ENCODE data around the gene ZNF428.
A peak's percentile ranks its signal among the peaks of the same experiment; 100 is the strongest.
"Not testable (repeated sequence)": the region's sequence is repeated elsewhere in the genome, so short reads cannot be mapped to it uniquely, and the experiment has no call there.

The ZNF428 gene, protein sequence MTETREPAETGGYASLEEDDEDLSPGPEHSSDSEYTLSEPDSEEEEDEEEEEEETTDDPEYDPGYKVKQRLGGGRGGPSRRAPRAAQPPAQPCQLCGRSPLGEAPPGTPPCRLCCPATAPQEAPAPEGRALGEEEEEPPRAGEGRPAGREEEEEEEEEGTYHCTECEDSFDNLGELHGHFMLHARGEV

DNA sequence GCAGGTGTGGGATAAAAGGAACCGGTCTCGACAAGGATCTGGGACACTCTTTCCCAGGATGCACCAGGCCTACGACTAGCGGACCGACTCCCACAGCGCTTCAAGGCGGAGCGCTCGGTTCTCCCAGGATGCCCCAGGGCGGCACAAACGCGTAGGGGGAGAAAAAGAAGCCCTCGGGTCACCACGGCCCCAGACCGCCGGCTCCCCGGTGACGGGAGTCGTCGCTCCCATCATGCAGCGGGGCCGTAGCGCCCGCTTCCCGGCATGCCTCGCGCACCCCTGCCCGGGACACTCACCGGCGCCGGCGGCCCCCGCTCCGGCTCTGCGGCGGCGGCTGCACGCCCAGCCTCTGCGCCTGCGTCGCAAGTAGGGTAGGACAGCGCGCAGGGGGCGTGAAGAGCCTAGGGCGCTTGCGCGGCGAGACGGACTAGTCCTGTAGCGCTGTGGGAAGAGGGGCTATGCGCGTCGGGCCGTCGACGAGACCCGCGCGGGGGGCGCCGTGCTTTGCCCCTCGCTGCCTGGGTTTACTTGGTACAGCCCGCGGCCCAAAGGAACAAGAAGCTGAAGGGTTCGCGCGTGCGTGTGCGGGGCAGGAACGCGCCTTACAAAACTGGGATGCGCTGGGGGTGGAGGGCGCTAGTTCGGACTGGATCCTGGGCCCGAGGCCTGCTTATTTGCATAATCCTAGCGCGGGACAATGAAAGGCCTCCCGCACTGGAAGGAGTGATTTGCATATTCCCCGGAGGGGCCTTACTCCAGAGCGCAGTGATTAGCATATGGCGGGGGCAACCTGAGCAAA, at the start of gene ZNF428:
ZNF428 (minus strand) TSS at position 368 of the 799 bp plus-strand sequence. CDS start 5,325 bp downstream, outside the sequence.
- peak; percentile 66 to 96 (median 90) for DNase-seq

DNA sequence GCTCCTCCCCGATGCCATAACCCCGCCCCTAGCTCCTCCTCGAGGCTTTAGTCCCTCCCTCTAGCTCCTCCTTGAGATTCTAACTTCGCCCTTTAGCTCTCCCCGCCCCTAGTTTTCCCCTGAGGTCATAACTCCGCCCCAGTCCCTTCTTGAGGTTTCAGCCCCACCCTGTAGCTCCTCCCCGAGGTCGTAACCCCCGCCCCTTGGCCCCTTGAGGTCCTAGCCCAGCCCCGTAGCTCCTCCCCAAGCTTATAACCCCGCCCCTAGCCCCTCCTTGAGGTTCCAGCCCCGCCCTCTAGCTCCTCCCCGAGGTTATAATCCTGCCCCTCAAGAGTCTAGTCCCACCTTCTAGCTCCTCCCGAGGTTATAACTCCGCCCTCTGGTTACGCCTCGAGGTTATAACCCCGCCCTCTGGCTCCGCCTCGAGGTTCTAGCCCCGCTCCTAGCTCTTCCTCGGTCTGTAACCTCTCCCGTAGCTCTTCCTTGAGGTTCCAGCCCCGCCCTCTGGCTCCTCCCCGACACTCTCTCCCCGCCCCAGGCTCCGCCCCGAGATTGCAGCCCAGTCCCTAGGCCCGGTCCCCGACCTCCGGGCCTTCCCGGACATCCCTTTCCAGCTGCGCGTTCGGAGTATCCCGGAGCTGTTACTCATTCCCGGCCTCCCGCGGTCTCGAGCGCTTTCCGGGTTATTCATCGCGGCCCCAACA, 49.1 kb upstream of the ZNF428 start:
- peak; percentile 81 to 100 (median 96) for DNase-seq

DNA sequence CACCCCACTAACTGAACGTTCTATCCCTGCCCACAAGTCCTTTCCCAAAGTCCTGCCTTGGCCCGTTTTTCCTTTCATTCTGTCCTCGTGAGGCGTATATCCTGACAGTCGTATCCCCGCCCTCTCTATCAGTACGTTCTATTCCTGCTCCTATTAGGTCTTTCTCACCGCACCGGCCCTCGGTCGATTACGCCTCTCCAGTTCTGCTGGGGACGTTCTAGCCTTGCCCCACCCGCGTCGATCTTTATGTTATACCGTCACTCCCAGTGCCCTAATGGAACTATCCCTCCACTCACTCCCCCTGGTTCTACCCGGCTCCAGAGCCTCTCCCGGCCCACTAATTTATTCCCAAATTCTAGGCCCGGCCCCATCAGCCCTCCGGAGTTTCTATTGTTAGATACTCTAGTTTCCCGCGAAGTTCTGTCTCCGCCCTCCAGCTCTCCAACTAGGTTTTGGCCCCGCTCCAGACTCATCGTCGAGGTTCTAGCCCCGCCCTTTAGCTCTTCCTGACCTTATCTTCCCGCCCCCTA, 48.5 kb upstream of the ZNF428 start:
- DNase-seq = peak in 2 of 56 donors; percentile 43 to 89

DNA sequence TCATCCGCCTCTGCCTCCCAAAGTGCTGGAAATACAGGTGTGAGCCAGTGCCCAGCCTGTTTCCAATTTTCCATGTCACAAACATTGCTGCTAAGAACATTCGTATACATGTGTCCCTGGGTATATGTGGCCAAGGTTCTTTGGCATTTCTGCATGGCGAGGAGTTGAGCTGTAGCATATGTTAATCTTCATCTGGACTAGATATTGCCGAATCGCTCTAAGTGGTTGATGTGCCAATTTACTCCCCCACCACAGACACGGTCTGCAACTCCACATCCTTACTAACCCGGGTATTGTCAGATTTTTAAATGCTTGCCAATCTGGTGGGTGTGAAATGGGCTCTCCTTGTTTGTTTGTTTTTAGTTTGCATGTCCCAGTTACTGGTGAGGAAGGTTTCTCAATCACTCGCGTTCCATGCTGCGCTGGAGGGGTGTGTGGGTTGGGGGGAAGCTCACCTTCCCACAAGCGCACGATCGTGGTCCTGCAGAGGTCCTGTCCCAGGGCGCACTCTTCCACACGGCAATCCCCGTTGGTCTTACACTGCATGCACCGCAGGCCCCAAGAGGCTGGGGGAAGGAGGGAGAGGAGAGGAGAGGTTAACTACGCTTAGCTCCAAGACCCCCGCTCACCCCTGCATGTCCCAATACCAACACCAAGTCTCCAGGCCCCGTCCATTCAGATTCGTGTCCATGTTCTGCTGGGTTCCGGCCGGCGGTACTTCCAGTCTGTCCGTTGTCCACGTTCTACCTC, 47.9 kb upstream of the ZNF428 start:
- DNase-seq = no peak

DNA sequence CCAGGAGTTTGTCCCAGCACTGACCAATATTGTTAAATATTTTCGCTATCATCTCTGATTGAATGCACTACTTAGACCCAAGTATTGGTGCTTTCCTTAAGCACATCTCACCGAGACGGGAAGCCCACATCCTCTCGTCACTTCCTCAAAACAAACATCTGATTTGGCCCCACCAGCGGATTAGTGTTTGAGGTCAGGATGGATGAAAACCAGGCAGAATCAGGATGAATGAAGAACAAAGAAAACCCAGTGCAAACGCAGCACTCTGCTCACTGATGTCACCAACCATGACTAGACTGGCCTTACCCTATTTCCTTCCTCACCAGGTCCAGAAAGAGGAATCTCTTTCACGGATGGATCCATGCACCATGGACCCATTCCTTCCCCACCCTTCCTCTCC, 44.6 kb upstream of the ZNF428 start:
- DNase-seq = peak in 4 of 56 donors; percentile 3 to 31 (median 16)

DNA sequence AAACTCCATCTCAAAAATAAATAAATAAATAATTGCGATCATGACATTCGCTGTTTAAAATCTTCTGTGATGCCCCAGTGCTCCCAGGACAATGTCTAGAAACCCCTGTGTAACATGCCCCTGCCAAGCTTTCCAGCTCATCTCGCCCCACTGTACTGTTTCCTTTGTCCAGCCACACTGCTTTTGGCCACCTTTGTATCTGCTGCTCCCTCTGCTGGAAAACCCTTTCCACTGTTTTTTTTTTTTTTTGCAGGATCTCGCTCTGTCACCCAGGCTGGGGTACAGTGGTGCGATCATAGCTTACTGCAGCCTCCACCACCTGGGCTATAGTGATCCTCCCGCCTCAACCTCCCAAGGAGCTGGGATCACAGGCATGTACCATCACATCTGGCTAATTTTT, 43.1 kb upstream of the ZNF428 start:
- no peak for DNase-seq

DNA sequence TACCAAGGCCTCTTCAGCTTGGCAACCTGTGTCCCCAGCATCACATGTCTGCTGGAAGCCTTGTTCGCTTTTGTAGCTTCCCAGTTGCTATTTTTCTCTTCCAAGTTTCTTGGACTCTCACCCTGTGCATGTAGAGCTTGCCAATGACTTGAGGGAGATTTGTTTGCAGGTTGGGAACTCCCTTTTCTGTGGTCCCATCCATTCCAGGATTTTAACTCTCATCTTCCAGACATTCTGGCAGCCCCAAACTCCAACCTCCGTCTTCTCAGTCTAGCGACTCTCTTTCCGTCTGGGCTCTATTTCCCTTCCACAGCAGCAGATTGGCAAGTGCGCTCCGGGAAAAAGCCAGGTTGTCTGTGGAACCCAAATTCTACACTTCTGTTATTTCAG, 41.5 kb upstream of the ZNF428 start:
- DNase-seq = peak in 1 of 56 donors; percentile 19

DNA sequence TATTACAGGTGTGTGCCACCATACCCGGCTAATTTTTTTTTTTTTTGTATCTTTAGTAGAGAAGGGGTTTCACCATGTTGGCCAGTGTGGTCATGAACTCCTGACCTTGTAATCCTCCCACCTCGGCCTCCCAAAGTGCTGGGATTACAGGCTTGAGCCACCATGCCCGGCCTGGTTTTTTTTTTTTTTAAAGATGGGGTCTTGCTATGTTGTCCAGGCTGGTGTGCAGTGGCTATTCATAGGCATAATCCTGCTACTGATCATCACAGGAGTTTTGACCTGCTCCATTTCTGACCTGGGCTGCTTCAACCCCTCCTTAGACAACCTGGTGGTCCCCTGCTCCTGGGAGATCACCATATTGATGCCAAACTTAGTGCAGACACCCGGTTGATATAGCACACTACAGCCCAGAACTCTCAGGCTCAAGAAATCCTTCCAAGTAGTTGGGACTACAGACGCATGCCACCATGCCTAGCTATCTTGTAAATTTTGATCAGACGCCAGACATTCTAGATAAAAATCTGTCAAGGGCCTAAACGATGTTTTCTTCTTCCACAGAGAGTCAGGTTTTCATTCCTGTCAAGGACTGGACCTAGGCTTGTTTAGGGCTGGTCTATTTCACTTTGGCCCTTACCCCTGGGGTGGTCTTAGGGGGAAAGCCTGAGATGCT, 41.0 kb upstream of the ZNF428 start:
- no peak for DNase-seq

DNA sequence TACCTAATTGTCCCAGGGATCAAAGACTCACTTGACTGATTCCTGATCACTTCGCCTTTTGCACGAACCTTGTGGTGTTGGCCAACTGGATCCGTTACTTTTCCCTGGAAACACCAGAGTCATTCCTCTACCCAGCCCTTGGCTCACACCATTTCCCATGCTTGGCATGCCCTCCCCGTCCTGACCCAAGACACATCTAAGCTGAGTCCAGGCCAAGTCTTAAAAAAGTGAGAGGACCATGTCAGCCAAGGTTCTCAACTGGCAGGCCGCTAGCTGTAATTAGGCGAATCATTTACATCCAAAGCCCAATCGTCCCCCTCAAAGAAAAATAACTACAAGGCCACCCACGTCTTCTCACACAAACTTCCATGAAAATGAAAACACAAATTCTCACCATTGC, 39.1 kb upstream of the ZNF428 start:
- peak in 12 of 56 donors; percentile 7 to 40 (median 26) for DNase-seq

DNA sequence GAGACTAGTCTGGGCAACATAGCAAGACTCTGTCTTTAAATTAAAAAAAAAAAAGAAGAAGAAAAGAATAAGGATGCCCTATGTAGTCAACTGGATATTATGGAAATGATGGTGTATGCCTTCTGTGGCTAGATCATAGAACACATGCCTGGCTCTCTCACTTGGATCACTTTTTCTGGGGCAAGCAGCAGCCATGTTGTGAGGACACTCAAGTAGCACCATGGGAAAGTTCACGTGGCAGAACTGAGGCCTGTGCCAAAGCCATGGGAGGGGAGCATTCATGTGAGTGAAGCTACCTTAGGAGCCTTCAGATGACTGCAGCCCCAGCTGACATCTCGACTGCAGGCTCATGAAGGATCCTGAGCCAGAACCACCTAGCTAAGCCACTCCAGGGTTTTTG, 38.6 kb upstream of the ZNF428 start:
- DNase-seq = no peak

DNA sequence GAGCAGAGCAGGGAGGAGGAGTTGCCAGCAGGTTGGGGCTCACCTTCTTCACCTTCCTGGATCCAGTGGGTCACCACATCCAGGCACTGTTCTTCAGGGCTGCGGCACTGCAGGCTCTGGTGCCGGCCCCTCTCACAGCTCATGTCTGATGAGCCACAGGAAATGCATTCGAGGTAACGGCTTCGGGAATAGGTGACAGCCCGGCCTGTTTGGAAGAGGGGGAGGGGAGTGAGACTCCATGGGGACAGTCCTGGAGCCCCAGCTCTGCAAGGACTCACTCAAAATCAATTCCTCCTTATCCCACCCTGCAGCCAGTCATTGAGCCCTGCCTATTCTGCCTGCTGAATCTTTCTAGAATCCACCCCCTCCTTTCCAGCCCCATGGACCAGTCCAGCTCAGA, 37.0 kb upstream of the ZNF428 start:
- no peak for DNase-seq

DNA sequence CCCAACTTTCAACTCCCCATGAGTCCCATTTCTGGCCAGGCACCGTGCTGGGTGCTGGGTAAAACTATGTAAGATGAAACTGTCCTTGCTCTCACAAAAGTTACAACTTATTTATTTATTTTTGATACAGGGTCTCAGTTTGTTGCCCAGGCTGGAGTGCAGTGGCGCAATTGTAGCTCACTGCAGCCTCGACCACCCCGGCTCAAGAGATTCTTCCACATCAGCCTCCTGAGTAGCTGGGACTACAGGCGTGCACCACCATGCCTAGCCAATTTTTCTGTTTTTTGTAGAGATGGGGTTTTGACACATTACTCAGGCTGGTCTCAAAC, 33.1 kb upstream of the ZNF428 start:
- no peak for DNase-seq

DNA sequence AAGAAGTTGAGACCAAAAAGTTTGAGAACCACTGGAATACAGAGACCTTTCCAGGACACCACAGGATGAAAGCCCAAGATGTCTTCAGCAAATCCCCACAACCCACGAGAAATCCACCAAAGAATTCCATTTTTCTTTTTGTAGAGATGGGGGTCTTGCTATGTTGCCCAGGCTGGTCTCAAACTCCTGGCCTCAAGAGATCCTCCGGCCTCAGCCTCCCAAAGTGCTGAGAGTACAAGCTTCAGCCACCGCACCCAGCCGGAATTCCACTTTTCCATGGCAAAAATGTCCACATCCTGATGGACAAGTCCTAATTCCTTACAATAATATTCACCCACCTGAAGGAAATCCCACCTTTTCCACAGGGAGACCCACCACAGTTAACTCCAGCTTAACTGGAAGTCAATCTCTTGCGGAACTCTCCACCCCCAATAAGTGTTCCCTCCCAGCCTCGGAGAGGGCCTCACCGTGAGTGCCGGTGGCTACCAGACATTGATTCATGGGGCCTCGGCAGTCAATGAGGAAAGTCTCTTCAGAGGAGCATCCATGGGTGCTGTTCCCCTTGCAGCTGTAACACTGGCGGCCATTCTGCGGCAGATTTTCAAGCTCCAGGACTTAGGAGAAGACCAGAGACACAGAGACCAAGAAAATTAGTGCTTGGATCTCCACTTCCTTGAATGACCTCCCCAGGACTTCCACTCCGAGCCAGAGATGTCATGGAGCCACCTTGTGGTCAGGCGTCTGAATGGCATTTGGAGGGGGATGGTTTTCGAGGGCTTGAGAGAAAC, 32.5 kb upstream of the ZNF428 start:
- peak in 45 of 56 donors; percentile 19 to 78 (median 41) for DNase-seq

DNA sequence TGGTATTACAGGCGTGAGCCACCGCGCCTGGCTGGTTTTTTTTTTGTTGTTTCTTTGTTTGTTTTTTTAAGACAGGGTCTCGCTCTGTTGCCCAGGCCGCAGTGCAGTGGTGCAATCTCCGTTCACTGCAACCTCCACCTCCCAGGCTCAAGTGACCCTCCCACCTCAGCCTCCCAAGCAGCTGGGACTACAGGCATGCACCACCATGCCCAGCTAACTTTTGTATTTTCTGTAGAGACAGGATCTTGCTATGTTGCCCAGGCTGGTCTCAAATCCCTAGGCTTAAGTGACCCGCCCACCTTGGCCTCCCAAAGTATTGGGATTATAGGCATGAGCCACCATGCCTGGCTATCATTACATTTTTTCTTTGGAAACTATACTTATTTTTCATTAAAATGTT, 30.8 kb upstream of the ZNF428 start:
- DNase-seq = not testable (repeated sequence)

DNA sequence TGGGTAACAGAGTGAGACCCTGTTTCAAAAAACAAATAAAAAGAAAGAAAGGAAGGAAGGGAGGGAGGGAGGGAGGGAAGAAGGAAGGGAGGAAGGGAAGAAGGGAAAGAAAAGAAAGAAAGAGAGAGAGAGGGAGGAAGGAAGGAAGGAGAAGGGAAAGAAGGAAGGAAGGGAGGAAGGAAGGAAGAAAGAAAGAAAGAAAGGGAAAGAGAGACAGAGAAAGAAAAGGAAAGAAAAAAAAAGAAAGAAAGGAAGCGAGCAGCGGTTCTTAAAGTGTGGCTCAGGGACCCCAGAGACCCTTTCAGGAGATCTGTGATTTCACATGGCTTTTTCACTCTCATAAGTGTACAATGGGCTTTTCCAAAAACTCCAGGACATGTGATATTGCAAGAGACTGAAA, 30.1 kb upstream of the ZNF428 start:
- DNase-seq = no peak

DNA sequence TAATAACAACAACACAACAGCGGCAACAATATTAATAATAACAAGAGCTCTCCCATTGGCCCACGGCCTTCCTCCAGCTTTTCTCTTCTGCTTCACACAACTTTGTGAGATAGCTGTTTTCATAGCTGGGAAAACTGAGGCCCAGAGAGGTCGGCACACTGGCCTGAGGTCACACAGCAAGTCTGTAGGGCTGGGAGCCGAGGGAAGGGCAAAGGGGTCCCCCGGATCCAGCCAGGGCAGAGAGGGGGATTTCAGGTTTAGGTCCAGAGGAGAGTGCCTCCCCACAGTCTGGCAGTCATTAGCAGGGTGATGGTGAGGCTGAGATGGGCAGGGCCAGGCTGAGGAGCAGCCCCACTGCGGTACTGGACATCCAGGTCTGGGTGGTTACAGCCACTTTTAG, 29.2 kb upstream of the ZNF428 start:
- no peak for DNase-seq

DNA sequence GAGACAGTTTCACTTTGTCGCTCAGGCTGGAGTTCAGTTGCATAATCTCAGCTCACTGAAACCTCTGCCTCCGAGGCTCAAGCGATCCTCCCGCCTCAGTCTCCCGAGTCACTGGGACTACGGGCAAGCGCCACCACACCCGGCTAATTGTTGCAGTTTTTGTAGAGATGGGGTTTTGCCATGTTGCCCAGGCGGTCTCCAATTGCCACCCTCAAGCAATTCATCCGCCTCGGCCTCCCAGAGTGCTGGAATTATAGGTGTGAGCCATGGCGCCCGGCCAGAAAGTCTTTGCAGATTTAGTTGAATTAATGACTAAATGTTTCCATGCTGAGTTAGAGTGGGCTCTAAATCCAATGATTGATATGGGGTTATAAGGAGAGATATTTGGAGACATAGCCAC, 24.8 kb upstream of the ZNF428 start:
- DNase-seq = no peak

DNA sequence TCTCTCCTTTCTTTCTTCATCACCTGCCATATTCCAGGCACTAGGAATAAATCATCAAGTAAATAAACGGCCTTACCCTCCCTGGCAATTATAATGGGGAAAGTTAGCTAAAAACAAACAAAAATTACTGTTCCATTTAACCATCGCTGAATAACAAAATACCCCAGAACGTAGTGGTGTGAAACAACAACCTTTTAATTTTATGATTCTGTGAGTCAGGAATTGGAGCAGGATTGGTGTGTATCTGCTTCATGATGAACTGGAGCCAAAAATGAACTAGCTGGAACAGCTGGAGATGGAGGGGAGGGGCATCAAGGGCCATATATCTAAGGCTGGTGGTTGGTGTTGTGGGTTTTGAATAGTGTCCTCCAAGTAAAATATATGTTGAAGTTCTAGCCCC, 23.9 kb upstream of the ZNF428 start:
- DNase-seq = no peak

DNA sequence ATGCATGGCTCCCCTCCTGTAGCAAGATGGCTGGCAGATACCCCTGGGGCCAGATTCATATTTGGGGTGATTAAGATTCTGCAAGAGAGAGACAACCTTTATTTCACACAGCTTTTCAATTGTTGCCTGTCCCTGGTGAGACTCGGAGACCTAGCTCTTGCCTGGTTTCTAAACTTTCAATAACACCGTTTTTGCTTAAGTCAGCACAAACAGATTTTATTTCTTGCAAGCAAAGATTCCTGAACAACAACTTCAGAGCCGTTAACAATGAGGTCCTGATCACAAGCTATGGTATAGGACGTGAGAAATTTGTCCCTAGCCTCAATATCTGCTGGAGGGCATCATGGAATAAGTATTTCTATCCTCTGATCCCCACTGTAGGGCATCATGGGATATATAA, 23.1 kb upstream of the ZNF428 start:
- no peak for DNase-seq

DNA sequence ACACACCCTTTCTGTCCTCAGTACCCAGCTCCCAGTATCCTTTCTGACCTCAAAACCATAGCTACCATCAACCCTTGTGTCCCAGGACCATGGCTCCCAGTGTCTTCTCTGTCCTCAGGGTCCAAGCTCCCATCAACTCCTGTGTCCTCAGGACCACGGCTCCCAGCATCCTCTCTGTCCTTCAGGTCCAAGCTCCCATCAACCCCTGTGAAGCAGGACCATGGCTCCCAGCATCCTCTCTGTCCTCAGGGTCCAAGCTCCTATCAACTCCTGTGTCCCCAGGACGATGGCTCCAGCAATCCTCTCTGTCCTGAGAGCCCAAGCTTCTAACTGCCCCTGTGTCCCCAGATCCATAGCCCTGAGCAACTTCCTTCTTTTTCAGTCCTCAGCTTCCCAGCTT, 21.9 kb upstream of the ZNF428 start:
- DNase-seq = no peak
